ENCODE measurements around the gene HDAC4. TPM values are rescaled to one million over a fixed set of nuclear protein-coding genes. Genes with fewer than 3 reads are reported as not detected.

HDAC4 gene
- total RNA-seq, 8 experiments from 2014 or later, result 12.2 to 55.7 (median 18.1) TPM

DNA sequence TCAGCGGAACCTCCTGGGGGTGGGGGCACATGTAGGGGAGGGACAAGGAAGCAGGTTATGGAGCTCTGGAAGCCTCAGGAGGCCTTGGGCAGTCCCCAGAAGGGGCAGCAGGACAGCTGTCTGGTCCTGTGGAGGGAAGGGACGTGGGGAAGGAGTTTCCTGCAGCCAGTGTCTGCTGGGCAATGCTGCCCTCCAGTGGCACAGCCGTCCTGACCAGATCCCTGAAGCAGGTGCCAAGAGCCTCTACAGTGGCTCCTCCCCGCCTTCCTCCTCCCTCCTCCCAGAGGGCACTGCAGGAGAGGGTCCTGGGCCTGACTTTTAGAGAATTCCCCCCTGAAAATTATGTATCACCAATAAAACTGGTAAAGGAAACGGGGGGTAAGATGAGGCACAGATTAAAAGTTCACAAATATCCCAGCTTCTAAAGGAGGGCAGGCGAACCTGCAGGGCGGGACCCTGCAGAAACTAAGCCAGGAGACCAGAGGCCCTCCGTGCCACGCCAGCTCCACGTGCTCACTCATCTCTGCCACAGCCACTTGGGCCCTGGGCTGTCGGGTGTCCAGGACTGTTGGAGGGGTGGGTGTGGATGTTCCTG, 294.4 kb downstream of the HDAC4 start:
- in situ Hi-C loops (cut with MboI; ENCODE audit: low pct_unique_long_range_greater_than_20kb in 2 of 9, low sequenced_read_pairs in 9 of 9, unreplicated experiment in 9 of 9), result no loop called here
- H3K4me1 ChIP-seq (replicated peaks in 1 of 2), result no peaks in the 10 kb centered on the region
- H3K27ac ChIP-seq, result no peak overlapping the region
- H3K4me3 ChIP-seq, result no peak overlapping the region
- 20 to 100% (median 83%) methylated on average over 1 to 2 of the region's 11 CpGs; no CpG with 5 or more reads in 7 of the 10 experiments for WGBS, 10 experiments
- ATAC-seq (replicated peaks in 6 of 8), result peak; percentile 64 to 95 (median 78)

DNA sequence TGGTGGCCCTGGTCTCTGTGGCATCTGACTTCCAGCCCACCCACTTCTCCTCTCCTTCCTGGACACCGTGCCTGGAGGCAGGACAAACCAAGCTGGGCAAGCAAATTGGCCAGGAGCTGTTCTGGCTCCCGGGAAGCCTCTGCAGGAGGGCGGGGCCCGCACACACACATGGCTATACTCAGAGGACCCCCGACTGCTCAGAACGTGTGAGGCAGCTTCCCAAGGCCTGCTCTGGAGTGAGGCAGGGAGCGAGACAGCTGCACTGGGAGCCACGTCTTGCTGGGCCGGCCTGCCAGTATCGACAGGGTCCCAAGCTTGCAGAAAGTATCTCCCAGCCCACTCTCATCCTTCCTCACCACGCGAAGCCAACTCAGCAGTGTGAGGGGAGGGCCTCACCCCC, 295.6 kb downstream of the HDAC4 start:
- WGBS, 10 experiments, result 92 to 93% methylated on average over 2 to 3 of the region's 12 CpGs; no CpG with 5 or more reads in 8 of the 10 experiments
- ATAC-seq (replicated peaks in 6 of 8), result no peak
- in situ Hi-C loops (cut with MboI; ENCODE audit: low pct_unique_long_range_greater_than_20kb in 2 of 9, low sequenced_read_pairs in 9 of 9, unreplicated experiment in 9 of 9), result no loop called here
- no peaks in the 10 kb centered on the region for H3K4me1 ChIP-seq (replicated peaks in 1 of 2)
- H3K4me3 ChIP-seq, result no peak overlapping the region
- no peak overlapping the region for H3K27ac ChIP-seq

DNA sequence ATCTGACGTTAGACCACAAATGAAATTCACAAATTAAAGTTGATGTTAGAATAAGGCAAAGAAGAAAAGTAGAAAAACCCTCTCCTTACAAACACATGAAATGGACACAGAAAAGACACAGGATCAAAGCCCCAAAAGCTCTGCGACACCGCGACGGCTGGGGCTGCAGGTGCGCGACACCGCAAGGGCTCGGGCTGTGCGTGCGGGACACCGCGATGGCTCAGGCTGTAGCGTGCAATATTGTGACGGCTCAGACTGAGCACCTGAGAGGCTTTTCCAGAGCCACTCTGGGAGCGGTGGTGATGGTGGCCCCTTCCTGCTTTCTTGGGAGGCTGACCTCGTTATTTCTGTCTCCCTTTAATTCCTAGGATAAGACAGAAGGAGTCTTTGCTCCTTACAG, 296.0 kb downstream of the HDAC4 start:
- no peak for ATAC-seq (replicated peaks in 6 of 8)
- Histone ChIP-seq H3K4me3 (no peak overlapping the region), H3K27ac (no peak overlapping the region), H3K4me1 (replicated peaks in 1 of 2) (no peaks in the 10 kb centered on the region)
- in situ Hi-C loops (cut with MboI; ENCODE audit: low pct_unique_long_range_greater_than_20kb in 2 of 9, low sequenced_read_pairs in 9 of 9, unreplicated experiment in 9 of 9), result no loop called here
- WGBS, 10 experiments, result 83 to 100% (median 96%) methylated on average over 1 to 14 of the region's 17 CpGs; no CpG with 5 or more reads in 1 of the 10 experiments

DNA sequence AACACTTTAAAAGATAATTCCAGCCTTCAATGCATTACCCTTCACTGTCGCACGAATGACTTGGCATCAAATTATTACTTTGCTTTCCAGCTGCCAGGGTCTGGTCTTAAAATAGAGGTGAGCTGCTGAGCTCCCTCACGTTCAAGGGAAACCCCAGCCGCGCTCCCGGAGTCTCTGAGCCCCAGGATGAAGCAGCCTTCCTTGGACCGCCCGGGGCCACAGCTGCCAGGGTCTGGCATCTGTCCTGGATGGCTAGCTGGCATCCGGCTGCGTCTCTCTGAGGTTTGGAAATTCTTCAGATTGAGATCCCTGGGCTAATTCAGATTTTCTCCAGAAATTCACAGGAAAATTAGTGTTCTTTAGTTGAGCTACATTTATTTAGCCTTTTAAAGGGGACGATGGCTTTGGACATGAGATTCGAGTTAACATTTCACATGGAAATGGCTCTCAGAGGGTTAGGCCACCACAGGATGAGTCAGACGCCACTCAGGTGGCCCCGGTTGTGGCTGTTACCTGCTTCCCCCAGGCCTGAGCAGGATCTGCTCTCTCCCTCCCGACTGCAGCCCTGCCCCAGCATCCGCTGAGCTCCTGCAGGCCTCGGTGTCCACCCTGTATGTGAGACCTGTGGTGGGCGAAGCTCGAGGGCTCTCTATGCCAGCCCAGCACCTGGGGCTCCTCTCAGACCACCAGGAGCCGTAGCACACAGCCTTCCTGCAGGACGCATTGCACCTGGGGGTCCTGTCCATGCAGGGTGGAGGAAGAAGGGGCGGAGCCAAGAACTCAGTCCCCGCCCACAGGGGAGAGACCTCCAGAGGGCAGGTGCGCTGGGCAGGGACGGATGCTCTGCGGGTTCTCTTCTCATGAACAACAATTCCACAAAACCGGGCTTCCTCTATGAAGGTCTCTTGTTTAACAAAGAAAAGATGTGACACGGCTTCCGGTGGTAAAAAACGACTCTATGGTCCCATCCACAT, 297.4 kb downstream of the HDAC4 start:
- H3K27ac ChIP-seq, result no peak overlapping the region
- ATAC-seq (replicated peaks in 6 of 8), result no peak
- no peaks in the 10 kb centered on the region for H3K4me1 ChIP-seq (replicated peaks in 1 of 2)
- in situ Hi-C loops (cut with MboI; ENCODE audit: low pct_unique_long_range_greater_than_20kb in 2 of 9, low sequenced_read_pairs in 9 of 9, unreplicated experiment in 9 of 9), result no loop called here
- H3K4me3 ChIP-seq, result no peak overlapping the region
- WGBS, 10 experiments, result 80 to 100% (median 95%) methylated on average over 2 to 10 of the region's 30 CpGs; no CpG with 5 or more reads in 1 of the 10 experiments

DNA sequence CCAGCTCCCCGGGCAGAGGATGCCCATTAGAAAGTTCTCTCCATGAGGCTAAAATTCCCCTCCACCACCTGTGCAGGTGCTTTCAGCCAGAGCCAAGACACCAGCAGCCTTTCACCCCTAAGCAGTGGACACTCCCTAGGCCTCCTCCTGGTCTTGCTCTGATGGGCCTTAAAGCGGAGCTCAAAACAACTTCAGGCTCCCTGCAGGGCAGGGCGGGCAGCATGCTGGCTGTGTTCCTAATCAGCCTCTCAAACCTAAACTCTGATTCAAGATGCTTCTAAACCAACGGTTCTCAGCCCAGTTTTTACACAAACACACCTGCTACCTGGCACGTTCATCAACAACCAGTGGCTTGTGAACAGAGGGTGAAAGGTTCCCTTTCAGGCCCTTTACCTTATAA, 298.6 kb downstream of the HDAC4 start:
- in situ Hi-C loops (cut with MboI; ENCODE audit: low pct_unique_long_range_greater_than_20kb in 2 of 9, low sequenced_read_pairs in 9 of 9, unreplicated experiment in 9 of 9), result no loop called here
- WGBS, 10 experiments, result 94 to 100% (median 100%) methylated on average over 2 to 3 of the region's 5 CpGs; no CpG with 5 or more reads in 5 of the 10 experiments
- Histone ChIP-seq H3K4me1 (replicated peaks in 1 of 2) (no peaks in the 10 kb centered on the region), H3K27ac (no peak overlapping the region), H3K4me3 (no peak overlapping the region)
- ATAC-seq (replicated peaks in 6 of 8), result no peak

DNA sequence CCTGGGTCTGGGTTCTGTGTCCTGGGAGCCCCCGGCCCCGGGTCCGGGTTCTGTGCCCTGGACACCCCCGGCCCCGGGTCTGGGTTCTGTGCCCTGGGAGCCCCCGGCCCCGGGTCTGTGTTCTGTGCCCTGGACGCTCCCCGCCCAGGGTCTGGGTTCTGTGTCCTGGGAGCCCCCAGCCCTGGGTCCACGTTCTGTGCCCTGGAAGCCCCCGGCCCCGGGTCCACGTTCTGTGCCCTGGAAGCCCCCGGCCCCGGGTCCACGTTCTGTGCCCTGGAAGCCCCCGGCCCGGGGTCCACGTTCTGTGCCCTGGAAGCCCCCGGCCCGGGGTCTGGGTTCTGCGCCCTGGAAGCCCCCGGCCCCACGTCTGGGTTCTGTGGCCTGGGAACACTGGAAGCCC, 299.0 kb downstream of the HDAC4 start:
- WGBS, 10 experiments, result no CpG with 5 or more reads among the region's 24 CpGs
- Histone ChIP-seq H3K4me1 (replicated peaks in 1 of 2) (no peaks in the 10 kb centered on the region), H3K27ac (no peak overlapping the region), H3K4me3 (no peak overlapping the region)
- in situ Hi-C loops (cut with MboI; ENCODE audit: low pct_unique_long_range_greater_than_20kb in 2 of 9, low sequenced_read_pairs in 9 of 9, unreplicated experiment in 9 of 9), result no loop called here
- ATAC-seq (replicated peaks in 6 of 8), result no peak

DNA sequence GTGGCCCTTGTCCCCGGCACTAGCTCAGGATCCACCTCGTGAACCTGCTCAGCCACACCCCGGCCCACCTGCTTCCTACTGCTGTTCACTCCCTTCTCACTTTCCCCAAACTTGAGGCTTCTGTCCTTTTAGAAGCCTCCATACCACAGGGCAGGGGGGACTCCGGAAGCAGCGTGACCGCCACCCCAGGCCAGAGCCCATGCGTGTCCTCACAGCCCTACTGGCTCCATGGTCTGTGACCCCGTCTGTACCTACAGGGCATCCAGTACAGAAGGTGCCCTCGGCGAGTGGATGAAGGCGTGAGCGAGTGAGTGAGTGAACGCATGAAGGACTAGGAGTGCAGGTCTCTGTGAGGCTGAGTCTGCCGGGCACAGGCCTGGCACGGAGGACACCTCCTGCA, 299.7 kb downstream of the HDAC4 start:
- WGBS, 10 experiments, result 100% methylated on average over 1 to 2 of the region's 15 CpGs; no CpG with 5 or more reads in 7 of the 10 experiments
- in situ Hi-C loops (cut with MboI; ENCODE audit: low pct_unique_long_range_greater_than_20kb in 2 of 9, low sequenced_read_pairs in 9 of 9, unreplicated experiment in 9 of 9), result no loop called here
- Histone ChIP-seq H3K4me1 (replicated peaks in 1 of 2) (no peaks in the 10 kb centered on the region), H3K4me3 (no peak overlapping the region), H3K27ac (no peak overlapping the region)
- no peak for ATAC-seq (replicated peaks in 6 of 8)

DNA sequence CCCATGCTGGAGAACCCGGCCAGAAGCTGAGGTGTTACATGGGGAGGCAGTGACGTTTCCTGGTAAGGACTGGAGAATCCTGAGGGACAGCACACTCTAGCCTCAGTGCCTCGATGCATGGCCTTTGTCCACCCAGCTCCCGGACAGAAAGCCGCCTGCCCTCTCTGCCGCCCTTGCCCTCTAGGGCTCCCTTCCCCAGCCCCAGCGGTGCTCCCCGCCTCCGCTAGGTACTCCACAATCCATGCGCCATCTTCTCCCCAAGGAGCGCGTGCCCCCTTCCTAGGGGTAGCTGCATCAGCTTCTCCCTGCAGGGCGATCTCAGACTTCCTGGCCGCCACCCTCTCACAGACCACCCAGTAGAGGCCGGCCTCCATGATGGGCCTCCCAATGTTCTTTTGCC, 301.3 kb downstream of the HDAC4 start:
- Histone ChIP-seq H3K4me3 (no peak overlapping the region), H3K4me1 (replicated peaks in 1 of 2) (peaks cover 14% of the 10 kb centered on the region in 2 donors), H3K27ac (no peak overlapping the region)
- ATAC-seq (replicated peaks in 6 of 8), result no peak
- in situ Hi-C loops (cut with MboI; ENCODE audit: low pct_unique_long_range_greater_than_20kb in 2 of 9, low sequenced_read_pairs in 9 of 9, unreplicated experiment in 9 of 9), result loop anchor here in 1 of 9 experiments (25.0 kb wide), 1 partner anchor 737 kb away; no protein-coding TSS in a partner anchor
- WGBS, 10 experiments, result 87 to 100% (median 98%) methylated on average over 2 to 5 of the region's 15 CpGs; no CpG with 5 or more reads in 6 of the 10 experiments

DNA sequence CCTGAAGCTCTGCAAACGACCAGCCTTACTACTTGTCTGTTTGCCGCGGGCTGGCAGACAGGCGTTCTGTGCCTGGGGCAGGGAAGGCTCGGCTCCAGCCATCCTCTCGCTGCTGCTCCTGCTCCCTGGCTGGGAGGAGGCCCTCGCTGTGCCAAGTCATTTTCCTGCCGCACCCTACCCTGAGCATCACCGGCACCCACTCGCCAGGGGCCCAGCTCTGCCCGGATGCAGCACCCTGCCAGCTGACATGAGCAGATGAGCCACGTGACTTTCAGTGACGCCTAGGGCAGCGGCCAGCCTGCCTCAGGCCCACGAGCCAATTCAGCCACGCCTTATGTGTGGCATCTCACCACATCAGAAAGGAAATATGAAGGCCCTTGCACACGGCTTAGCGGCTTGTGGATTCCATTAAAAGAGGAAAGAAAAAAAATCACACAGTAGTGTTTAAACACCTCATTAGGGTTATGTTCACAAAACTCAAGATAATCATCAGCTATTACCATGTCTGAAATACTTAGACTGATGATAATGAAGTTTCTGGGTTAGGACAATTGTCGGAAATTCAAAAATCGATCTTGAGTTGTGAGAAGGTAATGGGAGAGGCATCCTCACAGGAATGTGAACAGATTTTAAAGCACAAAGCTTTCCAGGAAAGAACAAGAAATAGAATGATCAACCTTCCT, 302.4 kb downstream of the HDAC4 start:
- 49 to 97% (median 83%) methylated on average over 1 to 10 of the region's 20 CpGs for WGBS, 10 experiments
- no peak overlapping the region for H3K4me3 ChIP-seq
- in situ Hi-C loops (cut with MboI; ENCODE audit: low pct_unique_long_range_greater_than_20kb in 2 of 9, low sequenced_read_pairs in 9 of 9, unreplicated experiment in 9 of 9), result loop anchor here in 1 of 9 experiments (25.0 kb wide), 1 partner anchor 736 kb away; no protein-coding TSS in a partner anchor
- ATAC-seq (replicated peaks in 6 of 8), result peak in 3 of 8 experiments; percentile 15 to 72 (median 35)
- no peak overlapping the region for H3K27ac ChIP-seq
- peaks cover 14 to 22% of the 10 kb centered on the region in 2 donors for H3K4me1 ChIP-seq (replicated peaks in 1 of 2)

DNA sequence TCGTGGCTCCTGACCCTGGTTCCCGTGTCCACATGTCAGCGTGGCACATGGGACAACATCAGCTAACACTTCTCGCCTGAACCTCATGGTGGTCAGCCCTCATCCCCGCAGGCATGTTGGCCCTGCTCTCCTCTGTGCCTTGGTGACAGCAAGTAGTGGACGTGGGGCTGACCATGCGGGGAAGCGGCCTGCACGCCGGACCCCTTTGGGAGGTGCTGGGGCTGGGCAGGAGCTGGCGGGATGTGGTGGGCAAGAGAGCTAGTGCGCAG, 303.5 kb downstream of the HDAC4 start:
- in situ Hi-C loops (cut with MboI; ENCODE audit: low pct_unique_long_range_greater_than_20kb in 2 of 9, low sequenced_read_pairs in 9 of 9, unreplicated experiment in 9 of 9), result loop anchor here in 1 of 9 experiments (25.0 kb wide), 1 partner anchor 735 kb away; no protein-coding TSS in a partner anchor
- no peak overlapping the region for H3K4me3 ChIP-seq
- ATAC-seq (replicated peaks in 6 of 8), result no peak
- H3K4me1 ChIP-seq (replicated peaks in 1 of 2), result peaks cover 14 to 22% of the 10 kb centered on the region in 2 donors
- WGBS, 10 experiments, result 0 to 93% methylated on average over 1 to 5 of the region's 12 CpGs; no CpG with 5 or more reads in 8 of the 10 experiments
- H3K27ac ChIP-seq, result no peak overlapping the region

DNA sequence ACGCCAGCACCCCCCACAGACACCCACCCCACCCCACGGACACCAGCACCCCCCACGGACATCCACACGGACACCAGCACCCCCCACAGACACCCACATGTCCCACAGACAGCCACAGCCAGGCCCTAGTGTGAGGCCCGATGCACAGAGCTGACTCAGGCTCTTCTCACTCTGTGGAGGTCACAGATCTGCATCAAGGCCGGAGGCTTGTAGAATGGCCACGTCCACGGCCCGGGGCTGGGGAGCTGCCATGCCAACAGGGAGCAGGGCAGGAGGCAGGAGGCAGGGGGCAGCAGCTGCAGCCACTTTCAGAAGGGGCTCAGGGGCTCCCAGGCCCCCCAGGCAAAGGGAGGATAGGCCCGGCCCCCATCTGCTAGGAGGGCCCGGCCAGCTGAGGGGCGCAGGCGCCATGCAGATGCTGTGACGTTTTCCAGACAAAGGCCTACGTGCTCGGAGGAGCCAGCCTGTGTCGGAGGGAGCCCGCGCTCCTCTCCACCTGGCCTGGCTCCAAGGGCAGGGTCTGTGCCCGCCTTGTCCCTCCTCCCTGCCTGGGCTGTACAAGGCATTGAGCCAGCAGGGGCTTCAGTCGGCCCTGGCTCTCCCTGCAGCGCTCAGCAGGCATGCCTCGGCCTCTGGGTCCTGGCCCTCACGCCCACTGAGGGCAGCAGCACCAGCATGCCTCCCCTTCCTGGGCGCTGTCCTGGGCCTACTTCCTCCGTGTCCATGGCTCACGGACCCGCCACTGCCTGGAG, 304.0 kb downstream of the HDAC4 start:
- no peak overlapping the region for H3K27ac ChIP-seq
- peaks cover 14 to 22% of the 10 kb centered on the region in 2 donors for H3K4me1 ChIP-seq (replicated peaks in 1 of 2)
- 20 to 100% (median 100%) methylated on average over 1 to 4 of the region's 28 CpGs; no CpG with 5 or more reads in 5 of the 10 experiments for WGBS, 10 experiments
- H3K4me3 ChIP-seq, result no peak overlapping the region
- ATAC-seq (replicated peaks in 6 of 8), result peak in 1 of 8 experiments; percentile 27
- in situ Hi-C loops (cut with MboI; ENCODE audit: low pct_unique_long_range_greater_than_20kb in 2 of 9, low sequenced_read_pairs in 9 of 9, unreplicated experiment in 9 of 9), result loop anchor here in 1 of 9 experiments (25.0 kb wide), 1 partner anchor 735 kb away; no protein-coding TSS in a partner anchor

DNA sequence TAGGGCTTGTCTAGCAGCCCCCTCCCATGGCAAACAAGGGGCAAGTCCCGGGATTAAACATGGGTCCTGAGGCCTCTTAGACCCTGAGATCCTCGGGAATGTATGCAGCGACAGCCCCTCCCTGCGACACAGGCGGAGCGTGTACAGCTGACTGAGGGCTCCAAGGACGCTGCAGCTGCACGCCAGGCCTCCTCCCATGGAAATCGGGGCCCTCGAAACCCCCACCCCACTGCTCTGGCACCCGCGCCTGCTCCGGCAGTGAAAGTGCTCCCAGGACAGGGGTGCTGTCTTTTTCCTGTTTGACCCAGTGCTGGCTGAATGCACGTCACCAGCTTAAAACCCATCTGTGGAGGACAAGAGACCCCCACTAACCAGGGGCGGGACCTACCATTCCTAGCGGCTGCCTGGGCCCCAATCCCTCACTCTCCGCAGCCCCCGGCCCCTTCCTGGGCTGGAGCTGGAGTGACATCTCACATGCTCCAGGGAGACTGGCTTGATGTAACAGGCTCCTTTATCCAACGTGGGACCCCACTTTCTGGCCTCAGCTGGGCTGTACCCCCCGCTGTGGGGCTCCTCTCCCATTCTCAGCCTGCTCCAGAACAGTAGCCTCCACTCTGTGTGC, 305.2 kb downstream of the HDAC4 start:
- Histone ChIP-seq H3K4me3 (no peak overlapping the region), H3K27ac (no peak overlapping the region), H3K4me1 (replicated peaks in 1 of 2) (peaks cover 14 to 22% of the 10 kb centered on the region in 2 donors)
- peak in 4 of 8 experiments; percentile 46 to 75 (median 67) for ATAC-seq (replicated peaks in 6 of 8)
- 78 to 87% methylated on average over 4 of the region's 20 CpGs; no CpG with 5 or more reads in 8 of the 10 experiments for WGBS, 10 experiments
- in situ Hi-C loops (cut with MboI; ENCODE audit: low pct_unique_long_range_greater_than_20kb in 2 of 9, low sequenced_read_pairs in 9 of 9, unreplicated experiment in 9 of 9), result loop anchor here in 1 of 9 experiments (25.0 kb wide), 1 partner anchor 733 kb away; no protein-coding TSS in a partner anchor

Measured in motor neuron (in vitro differentiated cells).